ENCODE data around the gene MRPL38. TPM values are rescaled to one million over a fixed set of nuclear protein-coding genes. Genes with fewer than 3 reads are reported as not detected.
A peak's percentile ranks its signal among the peaks of the same experiment; 100 is the strongest.

Gene MRPL38
- total RNA-seq, 2 donors from 2014 or later = 42.4 to 56.2 TPM

- DNase-seq (ENCODE audit: low spot score) (no peak), ATAC-seq (ENCODE audit: insufficient number of reproducible peaks, low FRiP score, low read depth) (no peak)
- no peak for TF ChIP-seq CTCF (IDR thresholded peaks at IDR 0.05)
These were observed 53.6 kb downstream of the MRPL38 start for GRCh38 chr17:75850928-75851692.

GRCh38 chr17:75849724-75850123, 55.0 kb downstream of the MRPL38 start:
- H3K36me3 ChIP-seq = peaks cover 62% of the 10 kb centered on the region

More at GRCh38 chr17:75850928-75851692, 53.6 kb downstream of the MRPL38 start:
- Histone ChIP-seq H3K27me3 (replicated peaks; ENCODE audit: insufficient read depth) (no peaks in the 10 kb centered on the region), H3K4me3 (no peak overlapping the region), H3K36me3 (peaks cover 58% of the 10 kb centered on the region), H3K9me3 (no peaks in the 10 kb centered on the region), H3K27ac (peak overlapping the region in 1 of 2 donors; percentile 10), H3K4me1 (ENCODE audit: control insufficient read depth in 1 of 2, low read depth in 2 of 2) (peaks cover 18 to 41% of the 10 kb centered on the region in 2 donors)

GRCh38 chr17:75849279-75849646, 55.4 kb downstream of the MRPL38 start:
- peaks cover 32 to 55% of the 10 kb centered on the region in 2 donors for H3K4me1 ChIP-seq (ENCODE audit: control insufficient read depth in 1 of 2, low read depth in 2 of 2)
- H3K27me3 ChIP-seq (replicated peaks; ENCODE audit: insufficient read depth) = no peaks in the 10 kb centered on the region
- no peak for ATAC-seq (ENCODE audit: insufficient number of reproducible peaks, low FRiP score, low read depth)
- no peak overlapping the region for H3K4me3 ChIP-seq
- H3K9me3 ChIP-seq = no peaks in the 10 kb centered on the region
- peaks cover 62% of the 10 kb centered on the region for H3K36me3 ChIP-seq
- TF ChIP-seq CTCF (IDR thresholded peaks at IDR 0.05) = no peak
- DNase-seq (ENCODE audit: low spot score) = no peak
- H3K27ac ChIP-seq = no peak overlapping the region

More at GRCh38 chr17:75849724-75850123, 55.0 kb downstream of the MRPL38 start:
- DNase-seq (ENCODE audit: low spot score) (no peak), ATAC-seq (ENCODE audit: insufficient number of reproducible peaks, low FRiP score, low read depth) (no peak)
- H3K4me1 ChIP-seq (ENCODE audit: control insufficient read depth in 1 of 2, low read depth in 2 of 2) = peaks cover 30 to 54% of the 10 kb centered on the region in 2 donors
- peak overlapping the region in 1 of 2 donors; percentile 11 for H3K27ac ChIP-seq
- no peak for TF ChIP-seq CTCF (IDR thresholded peaks at IDR 0.05)
- no peaks in the 10 kb centered on the region for H3K9me3 ChIP-seq
- no peaks in the 10 kb centered on the region for H3K27me3 ChIP-seq (replicated peaks; ENCODE audit: insufficient read depth)
- no peak overlapping the region for H3K4me3 ChIP-seq

Other genes with a start within 250 kb of the MRPL38 start
- 10 to 100 TPM; 12.6 to 29.9 TPM for gene RECQL5, start 237.7 kb downstream of the MRPL38 start, total RNA-seq
- 10 to 100 TPM; 65.1 to 70.4 TPM for gene SAP30BP, start 237.5 kb downstream of the MRPL38 start, total RNA-seq
- 10 to 100 TPM; 11.6 to 21.1 TPM for gene ITGB4, start 183.4 kb downstream of the MRPL38 start, total RNA-seq
- gene GALK1, start 139.7 kb downstream of the MRPL38 start, total RNA-seq = 10 to 100 TPM; 29.6 to 58.3 TPM
- gene UNK, start 120.1 kb downstream of the MRPL38 start, total RNA-seq = 10 to 100 TPM; 31.0 to 51.7 TPM
- 10 to 100 TPM; 13.5 to 36.0 TPM for gene UNC13D, start 60.5 kb downstream of the MRPL38 start, total RNA-seq
- gene WBP2, start 49.5 kb downstream of the MRPL38 start, total RNA-seq = 10 to 100 TPM; 55.8 to 83.1 TPM
- 10 to 100 TPM; 58.9 to 94.0 TPM for gene TRIM47, start 26.3 kb downstream of the MRPL38 start, total RNA-seq
- 10 to 100 TPM; 21.4 to 22.6 TPM for gene TRIM65, start 7.9 kb downstream of the MRPL38 start, total RNA-seq
- gene FBF1, start 36.2 kb upstream of the MRPL38 start, total RNA-seq = 1 to 10 TPM; 6.3 to 8.0 TPM
- 10 to 100 TPM; 22.5 to 37.6 TPM for gene ACOX1, start 74.3 kb upstream of the MRPL38 start, total RNA-seq
- gene TEN1, start 74.4 kb upstream of the MRPL38 start, total RNA-seq = 1 to 10 TPM; 6.0 to 8.1 TPM
- 1 to 10 TPM; 3.2 to 4.9 TPM for gene CDK3, start 96.0 kb upstream of the MRPL38 start, total RNA-seq
- gene EVPL, start 122.4 kb upstream of the MRPL38 start, total RNA-seq = 1 to 10 TPM; 1.4 to 1.6 TPM
- gene SRP68, start 167.6 kb upstream of the MRPL38 start, total RNA-seq = 10 to 100 TPM; 19.1 to 39.9 TPM
- 1 to 10 TPM in 1 of 2 donors, not detected in 1; 1.4 TPM for gene GALR2, start 169.9 kb upstream of the MRPL38 start, total RNA-seq
- gene ZACN, start 174.3 kb upstream of the MRPL38 start, total RNA-seq = not detected
- gene EXOC7, start 198.9 kb upstream of the MRPL38 start, total RNA-seq = 10 to 100 TPM; 79.7 to 94.0 TPM
- gene FOXJ1, start 236.4 kb upstream of the MRPL38 start, total RNA-seq = not detected

All from thoracic aorta (tissue), 2 donors.